AG10803 (cell line): ENCODE measurements around the gene CLDN16.

Experiments used
- DNase-seq: peaks from one replicate; pipeline ENCODE4 v3.0.0; 2010; ENCODE audit warnings: low read depth
- H3K4me3 ChIP-seq: 2 replicates; pipeline ENCODE4 v1.5.1; 2011; ENCODE audit warnings: mild to moderate bottlenecking, low read length, control low read depth
- CTCF ChIP-seq: conservative IDR thresholded peaks from 2 replicates; pipeline ENCODE4 v1.5.1; 2011; ENCODE audit warnings: mild to moderate bottlenecking, low read length, control low read depth, inconsistent platforms

The CLDN16 gene

GRCh38 chr3:190430906-190431305 is 42.9 kb downstream of the CLDN16 start:
- H3K4me3 ChIP-seq: no peak overlapping the region
- no peak for DNase-seq
- no peak for TF ChIP-seq CTCF

- H3K4me3 ChIP-seq: no peak overlapping the region
- no peak for TF ChIP-seq CTCF
- DNase-seq: peak; percentile 25
Measured at GRCh38 chr3:190432216-190432615, 44.3 kb downstream of the CLDN16 start.

DNA sequence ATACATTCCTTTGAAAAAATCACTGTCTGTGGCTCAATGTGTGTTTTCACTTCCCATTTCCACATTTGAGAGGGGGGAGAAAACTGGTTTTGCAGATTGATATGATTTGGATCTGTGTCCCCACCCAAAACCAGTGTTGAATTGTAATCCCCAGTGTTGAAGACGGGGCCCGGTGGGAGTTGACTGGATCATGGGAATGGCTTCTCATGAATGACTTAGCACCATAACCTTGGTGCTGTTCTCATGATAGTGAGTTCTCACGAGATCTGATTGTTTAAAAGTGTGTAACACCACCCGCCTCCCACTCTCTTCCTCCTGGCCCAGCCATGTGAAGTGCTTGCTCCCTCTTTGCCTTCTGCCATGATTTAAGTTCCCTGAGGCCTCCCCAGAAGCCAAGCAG is 45.7 kb downstream of the CLDN16 start:
- no peak for DNase-seq
- no peak overlapping the region for H3K4me3 ChIP-seq
- TF ChIP-seq CTCF: no peak

GRCh38 chr3:190435618-190436017 is 47.7 kb downstream of the CLDN16 start:
- peak; percentile 33 for DNase-seq
- no peak for TF ChIP-seq CTCF
- H3K4me3 ChIP-seq: no peak overlapping the region

DNA sequence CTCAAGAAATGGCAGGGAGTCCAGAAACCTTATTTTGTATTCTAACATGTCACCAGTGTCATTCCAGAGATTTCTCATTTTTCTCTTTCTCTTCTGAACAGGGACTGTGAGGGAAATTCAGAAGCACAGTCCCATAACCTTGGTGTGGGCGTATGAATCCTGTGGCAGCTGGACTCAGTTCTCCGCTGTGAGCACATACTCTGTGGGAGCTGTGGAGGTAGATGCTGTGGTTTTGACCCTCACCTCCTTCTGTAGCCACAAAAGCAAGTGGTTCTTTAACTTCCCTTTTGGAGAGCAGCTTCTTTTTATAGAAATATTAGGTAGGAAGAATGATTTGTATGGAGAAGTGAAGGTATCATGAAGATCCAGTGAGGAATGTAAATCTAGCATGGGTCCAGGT is 48.4 kb downstream of the CLDN16 start:
- DNase-seq: no peak
- H3K4me3 ChIP-seq: no peak overlapping the region
- no peak for TF ChIP-seq CTCF

GRCh38 chr3:190442240-190442639 is 54.3 kb downstream of the CLDN16 start:
- no peak for TF ChIP-seq CTCF
- no peak for DNase-seq
- no peak overlapping the region for H3K4me3 ChIP-seq

DNA sequence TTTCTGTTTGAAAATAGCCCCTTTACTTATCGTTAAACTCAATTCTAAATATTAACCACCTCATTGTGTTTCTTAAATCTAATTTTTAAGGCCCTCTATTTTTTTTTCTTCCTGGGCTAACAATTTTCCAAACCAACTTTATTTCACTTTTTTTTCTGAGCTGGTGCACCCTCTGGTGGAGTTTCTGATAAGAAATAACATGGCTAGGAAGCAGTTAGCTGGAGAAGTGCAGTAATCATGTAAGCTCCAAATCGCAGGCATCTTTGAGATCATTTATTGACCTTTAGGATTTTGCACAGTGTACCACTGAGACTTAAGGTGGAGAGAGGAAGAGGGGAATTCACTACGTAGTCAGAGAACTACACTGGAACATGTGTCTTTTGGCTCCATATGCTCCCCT is 55.3 kb downstream of the CLDN16 start:
- peak; percentile 58 for TF ChIP-seq CTCF
- H3K4me3 ChIP-seq: no peak overlapping the region
- DNase-seq: peak; percentile 15
